GM06990 (cell line): ENCODE data around the gene NAB2.

Experiments used
- DNase-seq: peaks from one replicate; pipeline ENCODE4 v3.0.0-alpha.2; 2011; ENCODE audit not compliant: insufficient read length; ENCODE audit errors: extremely low read depth
- H3K27me3 ChIP-seq: replicated peaks from 2 replicates; pipeline ENCODE4 v1.6.0; 2011; ENCODE audit warnings: low read length; ENCODE audit not compliant: control insufficient read depth, insufficient read depth
- H3K36me3 ChIP-seq: 2 replicates; pipeline ENCODE4 v1.5.1; 2011; ENCODE audit warnings: low read length; ENCODE audit not compliant: control insufficient read depth, insufficient read depth
- H3K4me3 ChIP-seq: replicated peaks from 2 replicates; pipeline ENCODE4 v1.5.1; 2011; ENCODE audit warnings: low read depth, mild to moderate bottlenecking, control low read depth, low read length
- CTCF ChIP-seq: IDR thresholded peaks from 2 replicates; pipeline ENCODE4 v1.5.1; 2011; ENCODE audit warnings: low read length, control low read depth, mild to moderate bottlenecking, inconsistent platforms; ENCODE audit not compliant: insufficient read depth, poor library complexity, severe bottlenecking

NAB2 gene, protein sequence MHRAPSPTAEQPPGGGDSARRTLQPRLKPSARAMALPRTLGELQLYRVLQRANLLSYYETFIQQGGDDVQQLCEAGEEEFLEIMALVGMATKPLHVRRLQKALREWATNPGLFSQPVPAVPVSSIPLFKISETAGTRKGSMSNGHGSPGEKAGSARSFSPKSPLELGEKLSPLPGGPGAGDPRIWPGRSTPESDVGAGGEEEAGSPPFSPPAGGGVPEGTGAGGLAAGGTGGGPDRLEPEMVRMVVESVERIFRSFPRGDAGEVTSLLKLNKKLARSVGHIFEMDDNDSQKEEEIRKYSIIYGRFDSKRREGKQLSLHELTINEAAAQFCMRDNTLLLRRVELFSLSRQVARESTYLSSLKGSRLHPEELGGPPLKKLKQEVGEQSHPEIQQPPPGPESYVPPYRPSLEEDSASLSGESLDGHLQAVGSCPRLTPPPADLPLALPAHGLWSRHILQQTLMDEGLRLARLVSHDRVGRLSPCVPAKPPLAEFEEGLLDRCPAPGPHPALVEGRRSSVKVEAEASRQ

DNA sequence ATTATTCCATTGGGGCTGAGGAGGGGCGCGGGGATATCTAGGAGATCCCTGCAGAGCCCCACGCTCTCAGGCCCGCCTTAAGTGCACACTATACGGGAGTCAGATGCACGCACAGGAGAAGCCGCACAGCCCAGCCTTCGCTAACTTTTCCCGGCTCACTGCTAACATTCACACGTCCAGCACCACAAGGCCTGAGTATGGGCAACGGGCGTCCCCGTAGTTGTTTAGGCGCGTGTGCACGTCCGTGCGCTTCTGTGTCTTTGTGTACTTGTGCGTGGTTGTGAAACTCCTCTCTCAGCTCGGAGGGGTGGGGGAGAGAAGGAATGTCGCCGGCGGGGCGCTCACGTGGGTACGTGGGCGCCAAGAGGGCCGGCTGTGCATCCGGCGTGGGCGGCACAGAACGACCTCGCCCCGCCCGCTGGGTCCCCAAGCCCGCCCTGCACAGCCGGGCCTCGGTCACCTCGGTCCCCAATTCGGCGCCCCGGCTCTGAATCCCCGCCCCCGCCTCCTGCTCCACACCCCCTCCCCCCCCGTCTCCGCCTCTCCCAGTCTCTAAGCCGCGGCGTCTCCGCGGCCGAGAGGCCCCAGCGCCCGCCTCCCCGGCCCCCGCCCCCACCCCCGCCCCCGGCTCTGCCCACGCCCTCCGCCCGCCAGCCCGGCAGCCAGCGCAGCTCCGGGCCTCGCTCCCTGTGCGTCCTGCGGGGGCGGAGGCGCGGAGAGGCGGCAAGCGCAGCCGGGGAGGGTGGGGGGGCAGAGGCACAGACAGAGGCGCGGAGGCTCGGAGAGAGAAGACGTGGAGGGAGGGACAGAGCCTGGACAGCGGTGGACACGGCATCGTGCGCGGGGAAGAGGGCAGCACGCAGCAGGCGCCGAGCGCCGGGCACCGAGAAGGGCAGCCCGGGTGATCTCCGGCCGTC lies at the start of gene NAB2:
Gene NAB2, plus strand, starts transcription at position 761 of the 917 bp plus-strand sequence. CDS start 158 bp downstream, outside the sequence.
- TF ChIP-seq CTCF = no peak
- peak within 1 kb of the TSS; percentile 89 for H3K4me3 ChIP-seq
- no peaks in the 10 kb centered on the region for H3K27me3 ChIP-seq
- H3K36me3 ChIP-seq = peaks cover 7% of the 10 kb centered on the region
- peak; percentile 95 for DNase-seq

GRCh38 chr12:57040211-57040610 lies 48.7 kb upstream of the NAB2 start:
- TF ChIP-seq CTCF = no peak
- no peaks in the 10 kb centered on the region for H3K27me3 ChIP-seq
- no peak for DNase-seq
- H3K36me3 ChIP-seq = no peaks in the 10 kb centered on the region
- H3K4me3 ChIP-seq = no peak overlapping the region

DNA sequence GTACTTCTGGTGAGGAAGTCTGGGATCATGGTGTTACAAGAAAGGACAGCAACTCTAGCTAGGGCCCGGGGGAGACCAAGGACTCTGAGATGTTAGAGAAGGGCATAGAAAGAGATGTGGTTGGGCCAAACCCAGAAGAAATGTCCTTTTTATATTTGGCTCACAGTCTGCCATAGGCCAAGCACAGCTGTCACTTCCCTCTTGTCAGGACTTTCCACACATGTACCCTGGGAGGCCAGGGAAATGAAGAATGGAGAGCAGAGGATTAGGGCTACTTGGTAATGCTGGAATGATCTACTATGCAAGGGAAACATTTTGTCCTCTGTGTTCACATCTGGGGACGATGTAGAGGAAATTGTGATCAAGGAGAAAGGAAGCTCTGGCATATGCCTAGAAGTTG lies 48.2 kb upstream of the NAB2 start:
- Histone ChIP-seq H3K36me3 (no peaks in the 10 kb centered on the region), H3K27me3 (no peaks in the 10 kb centered on the region), H3K4me3 (no peak overlapping the region)
- no peak for DNase-seq
- no peak for TF ChIP-seq CTCF

DNA sequence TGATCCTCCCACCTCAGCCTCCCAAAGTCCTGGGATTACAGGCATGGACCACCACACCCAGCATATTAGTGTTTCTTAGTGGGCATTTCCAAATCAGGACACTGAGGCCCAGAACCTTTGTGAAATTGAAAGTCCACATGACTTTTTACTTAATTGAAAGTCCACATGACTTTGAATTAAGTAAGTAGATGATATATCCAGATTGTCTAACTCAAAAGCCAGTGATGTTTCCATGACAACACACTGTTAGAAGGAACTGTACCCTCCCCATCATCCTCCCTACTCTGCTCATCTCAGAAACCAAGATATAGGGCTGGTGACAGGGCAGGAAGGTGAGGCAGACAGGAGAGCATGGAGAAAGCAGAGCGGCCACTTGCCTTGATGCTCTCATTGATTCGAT lies 46.2 kb upstream of the NAB2 start:
- Histone ChIP-seq H3K4me3 (no peak overlapping the region), H3K36me3 (no peaks in the 10 kb centered on the region), H3K27me3 (no peaks in the 10 kb centered on the region)
- DNase-seq = no peak
- no peak for TF ChIP-seq CTCF

DNA sequence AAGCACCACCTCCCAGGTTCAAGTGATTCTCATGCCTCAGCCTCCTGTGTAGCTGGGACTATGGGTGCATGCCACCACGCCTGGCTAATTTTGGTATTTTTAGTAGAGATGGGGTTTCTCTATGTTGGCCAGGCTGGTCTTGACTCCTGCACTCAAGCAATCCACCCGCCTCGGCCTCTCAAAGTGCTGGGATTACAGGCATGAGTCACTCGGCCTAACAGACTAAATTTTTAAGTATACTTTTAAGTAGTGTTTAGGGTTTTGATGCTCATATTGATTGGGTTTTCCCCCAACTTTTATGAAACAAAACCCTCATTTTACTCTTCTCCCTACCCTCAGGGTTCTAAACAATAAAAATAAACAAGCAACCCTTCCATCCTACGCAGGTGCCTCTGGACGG lies 44.4 kb upstream of the NAB2 start:
- no peak for TF ChIP-seq CTCF
- H3K36me3 ChIP-seq = no peaks in the 10 kb centered on the region
- no peak for DNase-seq
- H3K27me3 ChIP-seq = no peaks in the 10 kb centered on the region
- H3K4me3 ChIP-seq = no peak overlapping the region
